HepG2 (cell line): ENCODE measurements around the gene MYADML2. TPM values are rescaled to one million over a fixed set of nuclear protein-coding genes. Genes with fewer than 3 reads are reported as not detected.

Experiments used
- ARNTL ChIP-seq: sonication (generic); formaldehyde crosslinking; IDR thresholded peaks from 2 replicates; pipeline ENCODE4 v1.4.0; 2020; ENCODE audit warnings: mild to moderate bottlenecking, missing genetic modification reagents
- HNF4A ChIP-seq: sonication (generic); formaldehyde crosslinking; IDR thresholded peaks from 2 replicates; pipeline ENCODE4 v1.4.0; 2020; ENCODE audit warnings: missing genetic modification reagents
- IKZF4 ChIP-seq: sonication (generic); formaldehyde crosslinking; IDR thresholded peaks from 2 replicates; pipeline ENCODE4 v1.5.1; 2020; ENCODE audit warnings: borderline replicate concordance, mild to moderate bottlenecking, low read depth, missing genetic modification reagents; ENCODE audit errors: not compliant biosample characterization
- KLF9 ChIP-seq: IDR thresholded peaks from 2 replicates; pipeline ENCODE4 v1.6.1; 2016; ENCODE audit warnings: low read depth
- MAFG ChIP-seq: sonication (generic); formaldehyde crosslinking; IDR thresholded peaks from 2 replicates; pipeline ENCODE4 v1.5.1; 2020; ENCODE audit warnings: mild to moderate bottlenecking, missing genetic modification reagents
- NFE2L1 ChIP-seq: sonication (generic); formaldehyde crosslinking; IDR thresholded peaks from 2 replicates; pipeline ENCODE4 v1.4.0; 2020; ENCODE audit warnings: missing genetic modification reagents, mild to moderate bottlenecking, borderline replicate concordance
- RFXANK ChIP-seq: IDR thresholded peaks from 2 replicates; pipeline ENCODE4 v1.6.1; 2016
- SMAD1 ChIP-seq: sonication (generic); formaldehyde crosslinking; IDR thresholded peaks from 2 replicates; pipeline ENCODE4 v1.4.0; 2020; ENCODE audit warnings: missing genetic modification reagents, low read depth, mild to moderate bottlenecking, borderline replicate concordance
- SNAI1 ChIP-seq: sonication (generic); formaldehyde crosslinking; IDR thresholded peaks from 2 replicates; pipeline ENCODE4 v1.5.0; 2020; ENCODE audit warnings: mild to moderate bottlenecking, missing genetic modification reagents, borderline replicate concordance
- USF2 ChIP-seq, 2 experiments: sonication (generic) in 1 of 2; formaldehyde crosslinking in 1 of 2; IDR thresholded peaks; 2 replicates each; pipeline versions ENCODE4 v1.5.1 to v1.6.1; 2011 to 2020; ENCODE audit warnings: borderline replicate concordance in 1 of 2, low read depth in 1 of 2, low read length in 1 of 2, mild to moderate bottlenecking in 1 of 2, missing genetic modification reagents in 1 of 2, moderate library complexity in 1 of 2
- XBP1 ChIP-seq: sonication (generic); formaldehyde crosslinking; IDR thresholded peaks from 2 replicates; pipeline ENCODE4 v1.5.0; 2020; ENCODE audit warnings: missing genetic modification reagents
- ZBTB7A ChIP-seq: sonication (generic); formaldehyde crosslinking; IDR thresholded peaks from 2 replicates; pipeline ENCODE4 v1.8.0; 2022; ENCODE audit warnings: mild to moderate bottlenecking, missing genetic modification reagents
- ZFX ChIP-seq: sonication (generic); formaldehyde crosslinking; IDR thresholded peaks from 2 replicates; pipeline ENCODE4 v1.4.0; 2020; ENCODE audit warnings: mild to moderate bottlenecking, low read depth, missing genetic modification reagents, moderate library complexity
- ZKSCAN8 ChIP-seq: IDR thresholded peaks from 2 replicates; pipeline ENCODE4 v1.6.1; 2016; ENCODE audit warnings: borderline replicate concordance, missing genetic modification reagents, missing compliant biosample characterization
- ZNF17 ChIP-seq: sonication (generic); formaldehyde crosslinking; IDR thresholded peaks from 2 replicates; pipeline ENCODE4 v1.5.0; 2020; ENCODE audit warnings: mild to moderate bottlenecking, missing genetic modification reagents
- ZNF607 ChIP-seq: sonication (generic); formaldehyde crosslinking; IDR thresholded peaks from 2 replicates; pipeline ENCODE4 v1.5.1; 2020; ENCODE audit warnings: missing genetic modification reagents, mild to moderate bottlenecking, borderline replicate concordance
- ZNF674 ChIP-seq: sonication (generic); formaldehyde crosslinking; IDR thresholded peaks from 2 replicates; pipeline ENCODE4 v1.5.0; 2020; ENCODE audit warnings: low read depth, mild to moderate bottlenecking, missing genetic modification reagents
- polyA plus RNA-seq, 8 experiments: library from polyadenylated mRNA; depleted of rRNA in 3 of 8; stranded (reverse) in 7 of 8; unstranded in 1 of 8; fragments of >200 nt; fragmentation: Illumina TruSeq in 4 of 8; extraction: Trizol in 4 of 8; gene quantifications; 2 replicates each; pipeline versions ENCODE4 v1.2.1 to v1.2.3, GENCODE V29; 2011 to 2016; ENCODE audit warnings: low read depth in 4 of 8, missing spikeins in 1 of 8, mixed read lengths in 1 of 8; ENCODE audit not compliant: insufficient read depth in 1 of 8
- total RNA-seq, 5 experiments: library from RNA; depleted of rRNA; stranded (reverse); fragments of >200 nt; fragmentation: Illumina TruSeq; extraction: Trizol; gene quantifications; 2 replicates each; pipeline ENCODE4 v1.2.3, GENCODE V29; 2016; ENCODE audit warnings: low read depth in 1 of 5
- TF ChIP-seq, protein P1 (sequence below): IDR thresholded peaks from 2 replicates; pipeline ENCODE4 v1.6.1; 2016; ENCODE audit warnings: low read depth, missing genetic modification reagents, missing compliant biosample characterization
- TF ChIP-seq, protein P2 (sequence below): sonication (generic); formaldehyde crosslinking; IDR thresholded peaks from 2 replicates; pipeline ENCODE4 v1.8.1; 2022; ENCODE audit warnings: low read depth, mild to moderate bottlenecking, missing genetic modification reagents

The MYADML2 gene
- total and polyA plus RNA-seq, 2 of the 13 experiments (the other 11 are each of a cell fraction or from before 2014, with no cell fraction given), result not detected

GRCh38 chr17:81902023-81902652, 44.9 kb downstream of the MYADML2 start, which contains the start of gene NPB (continued):
- no peak for TF ChIP-seq ZBTB7A (CRISPR knock-in tag)
- TF ChIP-seq KLF9, result no peak
- TF ChIP-seq, protein P1, sequence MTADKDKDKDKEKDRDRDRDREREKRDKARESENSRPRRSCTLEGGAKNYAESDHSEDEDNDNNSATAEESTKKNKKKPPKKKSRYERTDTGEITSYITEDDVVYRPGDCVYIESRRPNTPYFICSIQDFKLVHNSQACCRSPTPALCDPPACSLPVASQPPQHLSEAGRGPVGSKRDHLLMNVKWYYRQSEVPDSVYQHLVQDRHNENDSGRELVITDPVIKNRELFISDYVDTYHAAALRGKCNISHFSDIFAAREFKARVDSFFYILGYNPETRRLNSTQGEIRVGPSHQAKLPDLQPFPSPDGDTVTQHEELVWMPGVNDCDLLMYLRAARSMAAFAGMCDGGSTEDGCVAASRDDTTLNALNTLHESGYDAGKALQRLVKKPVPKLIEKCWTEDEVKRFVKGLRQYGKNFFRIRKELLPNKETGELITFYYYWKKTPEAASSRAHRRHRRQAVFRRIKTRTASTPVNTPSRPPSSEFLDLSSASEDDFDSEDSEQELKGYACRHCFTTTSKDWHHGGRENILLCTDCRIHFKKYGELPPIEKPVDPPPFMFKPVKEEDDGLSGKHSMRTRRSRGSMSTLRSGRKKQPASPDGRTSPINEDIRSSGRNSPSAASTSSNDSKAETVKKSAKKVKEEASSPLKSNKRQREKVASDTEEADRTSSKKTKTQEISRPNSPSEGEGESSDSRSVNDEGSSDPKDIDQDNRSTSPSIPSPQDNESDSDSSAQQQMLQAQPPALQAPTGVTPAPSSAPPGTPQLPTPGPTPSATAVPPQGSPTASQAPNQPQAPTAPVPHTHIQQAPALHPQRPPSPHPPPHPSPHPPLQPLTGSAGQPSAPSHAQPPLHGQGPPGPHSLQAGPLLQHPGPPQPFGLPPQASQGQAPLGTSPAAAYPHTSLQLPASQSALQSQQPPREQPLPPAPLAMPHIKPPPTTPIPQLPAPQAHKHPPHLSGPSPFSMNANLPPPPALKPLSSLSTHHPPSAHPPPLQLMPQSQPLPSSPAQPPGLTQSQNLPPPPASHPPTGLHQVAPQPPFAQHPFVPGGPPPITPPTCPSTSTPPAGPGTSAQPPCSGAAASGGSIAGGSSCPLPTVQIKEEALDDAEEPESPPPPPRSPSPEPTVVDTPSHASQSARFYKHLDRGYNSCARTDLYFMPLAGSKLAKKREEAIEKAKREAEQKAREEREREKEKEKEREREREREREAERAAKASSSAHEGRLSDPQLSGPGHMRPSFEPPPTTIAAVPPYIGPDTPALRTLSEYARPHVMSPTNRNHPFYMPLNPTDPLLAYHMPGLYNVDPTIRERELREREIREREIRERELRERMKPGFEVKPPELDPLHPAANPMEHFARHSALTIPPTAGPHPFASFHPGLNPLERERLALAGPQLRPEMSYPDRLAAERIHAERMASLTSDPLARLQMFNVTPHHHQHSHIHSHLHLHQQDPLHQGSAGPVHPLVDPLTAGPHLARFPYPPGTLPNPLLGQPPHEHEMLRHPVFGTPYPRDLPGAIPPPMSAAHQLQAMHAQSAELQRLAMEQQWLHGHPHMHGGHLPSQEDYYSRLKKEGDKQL (CRISPR knock-in tag), result no peak
- TF ChIP-seq IKZF4 (CRISPR knock-in tag), result no peak
- no peak for TF ChIP-seq ZNF674 (CRISPR knock-in tag)
- TF ChIP-seq SMAD1, result no peak
- TF ChIP-seq ZFX (CRISPR knock-in tag), result no peak; the same call in 1 of the 2 replicates
- no peak for TF ChIP-seq SNAI1 (CRISPR knock-in tag)
- TF ChIP-seq ZNF17 (CRISPR knock-in tag), result no peak
- no peak for TF ChIP-seq MAFG (CRISPR knock-in tag)
- TF ChIP-seq ZNF607 (CRISPR knock-in tag), result no peak
- TF ChIP-seq ZKSCAN8 (CRISPR knock-in tag), result no peak
- TF ChIP-seq USF2 (IDR thresholded peaks at IDR 0.05; ENCODE audit: low read depth, low read length), result no peak
- no peak for TF ChIP-seq USF2 (CRISPR knock-in tag; IDR thresholded peaks at IDR 0.05; ENCODE audit: borderline replicate concordance)
- 0 out of 2 replicates have a peak, but pooled peaks have one; percentile 6 for TF ChIP-seq ARNTL (CRISPR knock-in tag)
- no peak for TF ChIP-seq XBP1 (CRISPR knock-in tag)
- TF ChIP-seq, protein P2, sequence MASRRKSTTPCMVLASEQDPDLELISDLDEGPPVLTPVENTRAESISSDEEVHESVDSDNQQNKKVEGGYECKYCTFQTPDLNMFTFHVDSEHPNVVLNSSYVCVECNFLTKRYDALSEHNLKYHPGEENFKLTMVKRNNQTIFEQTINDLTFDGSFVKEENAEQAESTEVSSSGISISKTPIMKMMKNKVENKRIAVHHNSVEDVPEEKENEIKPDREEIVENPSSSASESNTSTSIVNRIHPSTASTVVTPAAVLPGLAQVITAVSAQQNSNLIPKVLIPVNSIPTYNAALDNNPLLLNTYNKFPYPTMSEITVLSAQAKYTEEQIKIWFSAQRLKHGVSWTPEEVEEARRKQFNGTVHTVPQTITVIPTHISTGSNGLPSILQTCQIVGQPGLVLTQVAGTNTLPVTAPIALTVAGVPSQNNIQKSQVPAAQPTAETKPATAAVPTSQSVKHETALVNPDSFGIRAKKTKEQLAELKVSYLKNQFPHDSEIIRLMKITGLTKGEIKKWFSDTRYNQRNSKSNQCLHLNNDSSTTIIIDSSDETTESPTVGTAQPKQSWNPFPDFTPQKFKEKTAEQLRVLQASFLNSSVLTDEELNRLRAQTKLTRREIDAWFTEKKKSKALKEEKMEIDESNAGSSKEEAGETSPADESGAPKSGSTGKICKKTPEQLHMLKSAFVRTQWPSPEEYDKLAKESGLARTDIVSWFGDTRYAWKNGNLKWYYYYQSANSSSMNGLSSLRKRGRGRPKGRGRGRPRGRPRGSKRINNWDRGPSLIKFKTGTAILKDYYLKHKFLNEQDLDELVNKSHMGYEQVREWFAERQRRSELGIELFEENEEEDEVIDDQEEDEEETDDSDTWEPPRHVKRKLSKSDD, result peak; percentile 34
- TF ChIP-seq NFE2L1 (CRISPR knock-in tag), result no peak
- no peak for TF ChIP-seq RFXANK (CRISPR knock-in tag)
- TF ChIP-seq HNF4A, result 0 out of 2 replicates have a peak, but pooled peaks have one; percentile 4
